Neural crest cell (in vitro differentiated cells): Measurements from ENCODE around the gene SCAMP5. TPM values are rescaled to one million over a fixed set of nuclear protein-coding genes. Genes with fewer than 3 reads are reported as not detected.

ENCODE experiments used
- DNase-seq: peaks from one replicate; pipeline ENCODE4 v3.0.0; 2021; ENCODE audit warnings: low read depth, mixed read lengths, low spot score
- H3K27ac Mint-ChIP-seq: one replicate; pipeline ENCODE4 v1.8.0; 2021; ENCODE audit warnings: mild to moderate bottlenecking, mixed read lengths; ENCODE audit not compliant: unreplicated experiment
- H3K27me3 Mint-ChIP-seq: 2 replicates; pipeline ENCODE4 v1.8.0; 2021; ENCODE audit warnings: low read depth, mild to moderate bottlenecking, mixed read lengths
- H3K36me3 Mint-ChIP-seq: 2 replicates; pipeline ENCODE4 v1.8.0; 2021; ENCODE audit warnings: low read depth, mild to moderate bottlenecking, mixed read lengths
- H3K4me1 Mint-ChIP-seq: 2 replicates; pipeline ENCODE4 v1.8.0; 2021; ENCODE audit warnings: mixed read lengths
- H3K4me3 Mint-ChIP-seq: one replicate; pipeline ENCODE4 v1.8.0; 2021; ENCODE audit warnings: mild to moderate bottlenecking, mixed read lengths
- H3K9me3 Mint-ChIP-seq: 2 replicates; pipeline ENCODE4 v1.8.0; 2021; ENCODE audit warnings: mixed read lengths
- total RNA-seq: library from RNA; stranded (reverse); gene quantifications from 2 replicates; pipeline ENCODE4 v1.2.1, GENCODE V29; 2021
- TF ChIP-seq, protein P1 (sequence below): fragments of 200-600 bp; sonication (generic); conservative IDR thresholded peaks from 2 replicates; pipeline ENCODE4 v1.5.0; 2021; ENCODE audit warnings: antibody characterized with exemption, mild to moderate bottlenecking

SCAMP5 gene
- total RNA-seq, 1 donor from 2014 or later, result 39.4 TPM

DNA sequence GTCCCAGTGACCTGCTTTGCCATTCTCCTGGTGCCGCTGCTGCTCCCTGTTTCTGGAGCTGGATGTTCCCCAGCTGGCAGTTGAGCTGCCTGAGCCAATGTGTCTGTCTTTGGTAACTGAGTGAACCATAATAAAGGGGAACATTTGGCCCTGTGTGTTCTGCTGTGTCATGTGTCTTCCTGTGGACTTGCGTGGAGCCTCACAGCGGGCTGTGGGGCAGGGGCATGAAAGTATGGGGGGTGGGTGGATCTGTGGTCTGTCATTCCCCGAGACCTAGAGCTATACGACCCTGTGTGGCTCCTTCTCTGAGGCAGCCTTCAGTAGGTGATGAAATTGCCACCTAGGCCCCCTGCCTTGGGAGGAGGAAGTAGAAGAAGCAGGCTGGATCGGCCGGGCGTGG, 26.0 kb downstream of the SCAMP5 start:
- Mint-ChIP-seq H3K4me3 (peak overlapping the region; percentile 22), H3K27ac (no peak overlapping the region), H3K9me3 (no peaks in the 10 kb centered on the region), H3K36me3 (no peaks in the 10 kb centered on the region), H3K4me1 (peaks cover 16% of the 10 kb centered on the region), H3K27me3 (no peaks in the 10 kb centered on the region)
- TF ChIP-seq, protein P1, sequence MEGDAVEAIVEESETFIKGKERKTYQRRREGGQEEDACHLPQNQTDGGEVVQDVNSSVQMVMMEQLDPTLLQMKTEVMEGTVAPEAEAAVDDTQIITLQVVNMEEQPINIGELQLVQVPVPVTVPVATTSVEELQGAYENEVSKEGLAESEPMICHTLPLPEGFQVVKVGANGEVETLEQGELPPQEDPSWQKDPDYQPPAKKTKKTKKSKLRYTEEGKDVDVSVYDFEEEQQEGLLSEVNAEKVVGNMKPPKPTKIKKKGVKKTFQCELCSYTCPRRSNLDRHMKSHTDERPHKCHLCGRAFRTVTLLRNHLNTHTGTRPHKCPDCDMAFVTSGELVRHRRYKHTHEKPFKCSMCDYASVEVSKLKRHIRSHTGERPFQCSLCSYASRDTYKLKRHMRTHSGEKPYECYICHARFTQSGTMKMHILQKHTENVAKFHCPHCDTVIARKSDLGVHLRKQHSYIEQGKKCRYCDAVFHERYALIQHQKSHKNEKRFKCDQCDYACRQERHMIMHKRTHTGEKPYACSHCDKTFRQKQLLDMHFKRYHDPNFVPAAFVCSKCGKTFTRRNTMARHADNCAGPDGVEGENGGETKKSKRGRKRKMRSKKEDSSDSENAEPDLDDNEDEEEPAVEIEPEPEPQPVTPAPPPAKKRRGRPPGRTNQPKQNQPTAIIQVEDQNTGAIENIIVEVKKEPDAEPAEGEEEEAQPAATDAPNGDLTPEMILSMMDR, result no peak
- DNase-seq, result no peak

DNA sequence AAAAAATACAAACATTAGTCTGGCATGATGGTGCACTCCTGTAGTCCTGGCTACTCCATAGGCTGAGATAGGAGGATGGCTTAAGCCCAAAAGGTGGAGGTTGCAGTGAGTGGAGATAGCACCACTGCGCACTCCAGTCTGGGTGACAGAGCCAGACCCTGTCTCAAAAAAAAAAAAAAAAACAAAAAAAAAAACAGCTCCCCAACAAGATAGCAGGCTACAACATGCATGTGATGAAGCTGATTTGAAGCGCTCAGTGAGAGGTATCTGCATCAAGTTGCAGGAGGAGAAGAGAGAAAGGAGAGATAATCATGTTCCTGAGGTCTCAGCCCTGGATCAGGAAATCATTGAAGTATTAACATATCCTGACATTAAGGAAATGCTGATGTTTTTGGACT, 27.4 kb downstream of the SCAMP5 start:
- H3K9me3 Mint-ChIP-seq, result no peaks in the 10 kb centered on the region
- TF ChIP-seq, protein P1, result no peak
- H3K27me3 Mint-ChIP-seq, result no peaks in the 10 kb centered on the region
- peaks cover 16% of the 10 kb centered on the region for H3K4me1 Mint-ChIP-seq
- H3K36me3 Mint-ChIP-seq, result no peaks in the 10 kb centered on the region
- DNase-seq, result no peak
- peak overlapping the region; percentile 15 for H3K27ac Mint-ChIP-seq
- H3K4me3 Mint-ChIP-seq, result peak overlapping the region; percentile 99

DNA sequence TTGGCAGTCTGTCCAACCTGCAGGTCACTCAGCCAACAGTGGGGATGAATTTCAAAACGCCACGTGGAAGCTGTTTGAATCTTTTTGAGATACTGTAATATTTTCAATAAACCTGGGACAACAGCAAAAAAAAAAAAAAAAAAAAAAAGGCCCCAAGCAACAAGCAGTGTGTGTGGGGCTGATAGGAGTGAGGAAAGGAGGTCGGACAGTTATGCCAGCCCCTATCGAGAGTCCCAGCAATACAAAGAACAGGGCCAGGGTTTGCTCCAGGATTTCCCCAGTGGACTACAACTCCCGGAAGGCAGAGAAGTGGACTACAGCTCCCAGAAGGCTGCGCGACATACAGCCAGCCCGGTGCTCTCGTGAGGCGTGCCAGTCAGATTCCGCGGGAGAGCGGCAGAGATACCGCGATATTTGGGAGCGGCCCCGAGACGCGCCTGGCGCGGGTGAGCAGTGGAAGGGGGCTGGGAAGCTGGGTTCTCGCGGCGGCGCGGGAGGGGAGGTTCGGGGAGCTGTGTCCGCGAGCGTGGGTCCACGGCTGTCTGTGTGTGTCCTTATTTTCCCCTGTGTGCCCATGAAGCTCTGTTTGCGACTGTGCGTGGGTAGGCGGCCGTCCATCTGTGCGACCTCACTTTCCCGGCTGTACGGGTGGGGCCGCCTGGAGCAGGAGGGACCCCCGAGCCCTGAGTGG, 28.0 kb downstream of the SCAMP5 start, which contains the start of gene PPCDC:
TSS of gene PPCDC (plus strand) at position 410 of the 691 bp plus-strand sequence. CDS start 4,729 bp downstream, outside the sequence.
- peak; percentile 94 for DNase-seq
- peaks cover 16% of the 10 kb centered on the region for H3K4me1 Mint-ChIP-seq
- H3K9me3 Mint-ChIP-seq, result no peaks in the 10 kb centered on the region
- no peaks in the 10 kb centered on the region for H3K27me3 Mint-ChIP-seq
- H3K4me3 Mint-ChIP-seq, result peak within 1 kb of the TSS; percentile 99
- no peaks in the 10 kb centered on the region for H3K36me3 Mint-ChIP-seq
- H3K27ac Mint-ChIP-seq, result peak within 1 kb of the TSS; percentile 96
- TF ChIP-seq, protein P1, result no peak

DNA sequence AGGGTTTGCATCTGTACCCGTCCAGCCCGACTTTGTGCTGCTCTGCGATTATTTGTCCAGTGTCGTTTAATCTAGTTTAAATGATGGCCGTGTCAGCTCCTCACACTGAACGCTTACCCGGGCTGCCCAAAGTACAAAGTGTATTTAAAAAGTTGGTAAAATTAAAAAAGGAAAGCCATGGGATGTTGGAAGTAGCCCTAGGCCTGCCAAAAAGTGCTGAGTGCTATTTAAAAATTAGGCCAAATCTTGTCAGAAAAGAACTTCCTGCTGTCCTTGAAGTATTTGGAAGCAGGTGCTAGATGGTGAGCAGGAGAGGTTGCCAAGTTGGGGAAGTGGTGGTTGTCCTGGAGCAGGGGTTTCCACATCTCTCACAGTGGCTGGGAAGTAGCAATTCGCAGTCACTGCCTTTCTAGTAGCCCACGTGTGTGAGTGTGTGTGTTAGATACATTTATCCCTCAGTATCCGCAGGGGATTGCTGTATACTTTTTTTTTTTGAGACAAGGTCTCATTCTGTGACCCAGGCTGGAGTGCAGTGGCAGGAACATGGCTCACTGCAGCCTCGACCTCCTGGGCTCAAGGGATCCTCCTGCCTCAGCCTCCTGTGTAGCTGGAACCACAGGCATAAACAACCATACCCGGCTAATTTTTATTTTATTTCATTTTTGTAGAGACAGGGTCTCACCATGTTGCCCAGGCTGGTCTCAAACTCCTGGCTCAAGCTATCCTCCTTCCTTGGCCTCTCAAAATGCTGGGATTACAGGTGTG, 28.7 kb downstream of the SCAMP5 start:
- no peak for DNase-seq
- peak overlapping the region; percentile 96 for H3K27ac Mint-ChIP-seq
- no peaks in the 10 kb centered on the region for H3K27me3 Mint-ChIP-seq
- H3K36me3 Mint-ChIP-seq, result no peaks in the 10 kb centered on the region
- peaks cover 18% of the 10 kb centered on the region for H3K4me1 Mint-ChIP-seq
- H3K4me3 Mint-ChIP-seq, result peak overlapping the region; percentile 99
- TF ChIP-seq, protein P1, result no peak
- no peaks in the 10 kb centered on the region for H3K9me3 Mint-ChIP-seq

DNA sequence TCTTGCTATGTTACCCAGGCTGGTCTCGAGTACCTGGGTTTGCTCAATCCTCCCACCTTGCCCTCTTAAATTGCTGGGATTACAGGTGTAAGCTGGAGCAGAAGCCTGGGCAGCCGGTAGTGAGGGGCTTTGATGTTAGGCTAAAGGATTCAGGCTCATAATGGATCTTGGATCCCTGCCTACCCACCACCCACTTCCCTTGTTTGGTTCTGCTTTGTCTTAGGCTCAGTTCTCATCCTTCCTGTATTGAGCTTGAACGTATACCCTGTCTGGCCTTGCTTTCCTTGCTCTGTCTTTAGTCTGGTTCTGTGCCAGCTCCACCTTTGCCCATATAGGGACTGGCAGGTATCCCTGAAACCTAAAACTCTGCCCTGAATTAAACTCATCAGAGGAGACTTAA, 29.7 kb downstream of the SCAMP5 start:
- TF ChIP-seq, protein P1, result no peak
- H3K9me3 Mint-ChIP-seq, result no peaks in the 10 kb centered on the region
- H3K4me3 Mint-ChIP-seq, result peak overlapping the region; percentile 99
- DNase-seq, result no peak
- peaks cover 23% of the 10 kb centered on the region for H3K4me1 Mint-ChIP-seq
- H3K27ac Mint-ChIP-seq, result no peak overlapping the region
- no peaks in the 10 kb centered on the region for H3K27me3 Mint-ChIP-seq
- H3K36me3 Mint-ChIP-seq, result no peaks in the 10 kb centered on the region
